HCT116 (cell line): ENCODE measurements around the gene BLACAT1.

ENCODE experiments used
- CTCF ChIP-seq, 3 experiments: fragments of 200-600 bp in 1 of 3; sonication (generic) in 1 of 3; IDR thresholded peaks in 2 of 3; conservative IDR thresholded peaks in 1 of 3; 2 replicates each; pipeline ENCODE4 v1.5.1; 2012 to 2017; ENCODE audit warnings: low read depth in 2 of 3, low read length in 2 of 3, antibody characterized with exemption in 1 of 3, borderline replicate concordance in 1 of 3, control low read depth in 1 of 3, mild to moderate bottlenecking in 1 of 3, mixed read lengths in 1 of 3, mixed run types in 1 of 3, moderate library complexity in 1 of 3; ENCODE audit not compliant: insufficient read depth in 1 of 3
- ELF1 ChIP-seq: IDR thresholded peaks from 2 replicates; pipeline ENCODE4 v1.6.1; 2012; ENCODE audit warnings: low read depth, borderline replicate concordance
- EZH2phosphoT487 ChIP-seq: fragments of 200-600 bp; IDR thresholded peaks from 2 replicates; pipeline ENCODE4 v1.6.1; 2018; ENCODE audit warnings: antibody characterized with exemption, borderline replicate concordance
- JUND ChIP-seq: IDR thresholded peaks from 2 replicates; pipeline ENCODE4 v1.6.1; 2012
- MAX ChIP-seq: IDR thresholded peaks from 2 replicates; pipeline ENCODE4 v1.6.1; 2012
- POLR2A ChIP-seq: IDR thresholded peaks from 2 replicates; pipeline ENCODE4 v1.7.0; 2011; ENCODE audit warnings: borderline replicate concordance; ENCODE audit not compliant: insufficient read depth, insufficient read length; ENCODE audit errors: extremely low read depth
- POLR2AphosphoS5 ChIP-seq: IDR thresholded peaks from 2 replicates; pipeline ENCODE4 v1.6.1; 2011; ENCODE audit warnings: mild to moderate bottlenecking, low read depth, low read length, moderate library complexity
- RAD21 ChIP-seq: IDR thresholded peaks from 2 replicates; pipeline ENCODE4 v1.6.1; 2012; ENCODE audit warnings: low read depth, mild to moderate bottlenecking
- SP1 ChIP-seq: IDR thresholded peaks from 2 replicates; pipeline ENCODE4 v1.6.1; 2012; ENCODE audit warnings: low read depth
- TCF7L2 ChIP-seq: IDR thresholded peaks from 2 replicates; pipeline ENCODE4 v1.7.0; 2011; ENCODE audit warnings: borderline replicate concordance, inconsistent platforms; ENCODE audit not compliant: insufficient read depth, insufficient read length; ENCODE audit errors: extremely low read depth
- ZNF274 ChIP-seq: fragments of 200-500 bp; sonication (Bioruptor generic); IDR thresholded peaks from 2 replicates; pipeline ENCODE4 v1.6.1; 2014; ENCODE audit warnings: mild to moderate bottlenecking, low read depth, low read length, inconsistent platforms

GRCh38 chr1:205451759-205452164 is 4.1 kb downstream of the BLACAT1 start:
- no peak for TF ChIP-seq ELF1
- TF ChIP-seq EZH2phosphoT487 = no peak
- no peak for TF ChIP-seq TCF7L2
- TF ChIP-seq CTCF (IDR thresholded peaks at IDR 0.05 in 2 of 3, conservative IDR thresholded peaks at IDR 0.05 in 1 of 3; ENCODE audit: borderline replicate concordance in 1 of 3, insufficient read depth in 1 of 3, low read depth in 2 of 3, low read length in 2 of 3) = no peak
- TF ChIP-seq POLR2A = no peak
- TF ChIP-seq RAD21 = no peak
- no peak for TF ChIP-seq MAX
- no peak for TF ChIP-seq JUND
- no peak for TF ChIP-seq SP1
- TF ChIP-seq POLR2AphosphoS5 = no peak
- no peak for TF ChIP-seq ZNF274
